22Rv1 (cell line): ENCODE results near the gene SLC15A3.

Source experiments
- CTCF ChIP-seq: fragments of 450-650 bp; IDR thresholded peaks from 2 replicates; pipeline ENCODE4 v1.5.1; 2017; ENCODE audit warnings: mild to moderate bottlenecking
- ZFX ChIP-seq: fragments of 450-650 bp; IDR thresholded peaks from 2 replicates; pipeline ENCODE4 v1.6.1; 2017; ENCODE audit warnings: antibody characterized with exemption, borderline replicate concordance

GRCh38 chr11:60977224-60977623 is 25.2 kb upstream of the SLC15A3 start:
- TF ChIP-seq CTCF: no peak
- TF ChIP-seq ZFX: no peak
